Stimulated activated naive CD4-positive, alpha-beta T cell (primary cell): ENCODE data around the gene TOP1.
"Not testable (repeated sequence)": the region's sequence is repeated elsewhere in the genome, so short reads cannot be mapped to it uniquely, and the experiment has no call there.

Experiments
- DNase-seq, 6 experiments: peaks; one replicate each; lab custom pipeline; 2025; lab: John Stamatoyannopoulos, UW

Gene TOP1

DNA sequence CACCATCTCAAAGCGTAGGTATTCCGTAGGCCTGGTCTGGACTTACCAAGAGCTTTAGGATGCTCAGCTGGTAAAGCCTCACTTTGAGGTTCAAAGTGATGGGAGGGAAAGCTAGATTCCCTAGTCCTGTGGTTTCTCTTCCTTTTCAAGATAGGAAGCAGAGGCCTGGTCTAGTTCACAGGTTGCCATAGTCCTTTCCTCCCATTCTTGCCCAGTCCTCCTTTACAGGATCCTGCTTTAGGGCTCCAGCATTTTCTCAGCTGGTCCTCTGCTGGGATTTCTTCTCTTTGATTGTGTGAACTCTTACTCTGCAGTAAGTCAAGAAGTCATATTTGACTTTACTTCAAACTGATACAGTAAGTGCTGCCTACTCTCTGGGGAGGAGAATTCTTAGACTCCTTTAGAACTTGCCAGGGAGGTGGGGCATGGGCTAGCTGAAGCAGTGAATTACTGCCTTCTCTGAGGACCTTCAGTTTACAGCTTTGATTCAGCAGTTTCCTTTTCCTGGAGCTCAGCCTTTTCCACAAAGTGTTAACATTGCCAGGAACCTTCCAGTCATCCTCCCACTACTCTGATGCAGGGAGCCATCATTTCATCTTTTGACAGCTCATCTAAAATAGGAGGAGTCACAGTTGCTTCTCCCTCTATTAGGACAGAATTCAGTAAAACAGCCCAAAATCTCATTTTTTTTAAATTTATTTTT is 65.9 kb downstream of the TOP1 start:
- no peak for DNase-seq

DNA sequence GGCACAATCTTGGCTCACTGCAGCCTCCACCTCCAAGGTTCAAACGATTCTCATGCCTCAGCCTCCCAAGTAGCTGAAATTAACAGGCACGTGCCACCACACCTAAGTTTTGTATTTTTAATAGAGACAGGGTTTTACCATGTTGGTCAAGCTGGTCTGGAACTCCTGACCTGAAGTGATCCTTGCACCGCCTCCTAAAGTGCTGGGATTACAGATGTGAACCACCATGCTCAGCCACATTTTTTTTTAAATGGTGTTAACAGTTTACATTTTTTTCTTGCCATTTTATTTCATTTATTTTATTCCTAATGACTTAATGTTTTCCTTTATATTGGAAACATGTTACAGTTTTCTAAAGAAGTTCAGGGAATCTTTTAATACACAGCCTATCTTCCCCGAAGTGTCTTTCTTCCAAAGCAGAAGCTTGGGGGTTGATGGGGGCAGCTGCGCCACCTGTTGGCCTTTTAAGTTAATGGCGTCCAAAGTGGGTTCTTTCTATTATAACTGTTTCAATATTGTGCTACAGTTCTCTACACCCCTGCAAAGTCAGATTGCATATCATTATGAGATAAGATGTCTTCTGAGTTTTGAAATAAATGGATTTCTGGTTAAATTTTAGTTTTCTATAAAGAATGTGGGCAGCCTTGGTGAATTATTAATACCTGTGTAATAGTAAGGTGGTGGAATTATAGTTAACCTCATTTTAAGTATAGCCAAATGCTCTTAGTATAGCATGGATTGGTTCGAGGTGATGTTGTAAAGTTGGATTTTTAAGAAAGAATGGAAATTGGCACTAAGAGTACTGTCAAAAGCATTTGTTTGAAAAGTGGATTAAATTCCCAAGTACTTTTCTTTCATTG is 66.7 kb downstream of the TOP1 start:
- DNase-seq = peak; percentile 20 to 63 (median 34)

DNA sequence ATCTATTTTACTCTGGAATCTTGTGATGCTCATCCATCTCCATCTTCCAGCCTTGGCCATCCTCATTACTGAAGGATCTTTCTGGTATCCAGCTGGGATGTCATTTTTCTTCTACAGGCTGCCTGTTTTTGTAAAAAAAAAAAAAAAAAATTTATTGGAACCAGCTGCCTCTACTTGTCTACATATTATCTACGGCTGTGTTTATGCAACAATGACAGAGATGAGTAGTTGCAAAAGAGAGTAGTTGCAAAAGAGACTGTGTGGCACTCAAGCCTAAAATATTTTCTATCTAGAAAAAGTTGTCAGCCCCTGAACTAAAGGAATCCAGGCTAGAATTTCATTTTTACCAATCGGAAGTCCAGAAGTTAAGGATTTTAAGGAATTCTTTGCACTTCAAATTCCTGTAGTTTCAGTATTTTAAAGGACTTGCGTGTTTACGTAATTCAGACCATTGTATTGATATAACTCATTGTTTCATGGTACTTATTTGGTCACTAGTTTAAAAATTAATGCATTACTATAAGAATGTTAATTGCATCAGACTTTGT is 70.2 kb downstream of the TOP1 start:
- no peak for DNase-seq

DNA sequence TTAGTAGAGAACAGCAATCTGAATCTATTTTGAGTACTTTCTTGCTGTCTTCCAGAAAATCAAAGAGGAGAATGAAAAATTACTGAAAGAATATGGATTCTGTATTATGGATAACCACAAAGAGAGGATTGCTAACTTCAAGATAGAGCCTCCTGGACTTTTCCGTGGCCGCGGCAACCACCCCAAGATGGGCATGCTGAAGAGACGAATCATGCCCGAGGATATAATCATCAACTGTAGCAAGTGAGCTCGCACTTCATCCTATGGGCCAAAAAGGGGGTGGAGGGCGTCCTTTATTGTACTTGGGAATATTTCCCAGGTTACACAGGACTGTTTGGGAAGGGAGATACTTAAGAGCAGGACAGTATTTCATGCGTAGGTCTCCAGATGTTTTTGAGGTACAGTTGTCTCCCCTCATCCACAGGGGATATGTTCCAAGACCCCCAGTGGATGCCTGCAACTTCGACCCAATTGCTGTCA is 71.4 kb downstream of the TOP1 start:
- no peak for DNase-seq

DNA sequence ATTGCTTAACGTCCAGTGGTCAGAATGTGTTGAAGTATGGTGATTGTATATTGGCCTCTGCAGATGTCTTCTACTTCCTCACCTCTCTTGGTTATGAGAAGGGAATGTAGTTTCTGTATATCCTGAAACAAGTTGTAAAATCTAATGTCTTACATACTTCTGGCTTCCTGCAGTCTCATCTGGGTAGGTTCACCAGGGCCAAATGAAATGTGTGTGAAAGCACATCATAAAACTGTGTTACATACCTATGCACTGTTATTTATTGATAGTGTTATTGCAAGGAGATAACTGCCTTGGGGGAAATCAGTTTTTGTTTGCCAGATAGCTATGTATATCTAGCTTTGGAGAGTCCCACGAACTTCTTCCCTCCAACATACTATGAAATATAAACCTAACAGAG is 73.0 kb downstream of the TOP1 start:
- DNase-seq = no peak

DNA sequence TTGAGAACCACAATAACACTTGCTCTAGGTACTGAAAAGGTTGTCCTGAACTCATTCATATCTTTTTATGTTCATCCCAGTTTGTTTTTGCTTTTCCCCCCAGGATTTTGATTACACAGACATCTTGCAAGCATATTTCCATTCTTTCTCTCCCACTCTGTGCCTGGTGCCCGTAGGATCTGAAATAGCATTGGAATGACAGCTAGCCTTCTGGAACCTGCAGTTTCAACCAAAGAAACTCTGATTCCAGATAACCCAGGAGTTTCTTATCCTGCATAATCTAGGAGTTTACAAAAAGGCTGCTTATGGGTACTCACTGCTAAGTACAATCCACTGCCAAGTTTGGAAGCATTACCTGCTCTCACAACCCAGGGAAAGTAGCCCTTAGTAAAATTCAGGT is 79.9 kb downstream of the TOP1 start:
- DNase-seq = no peak

DNA sequence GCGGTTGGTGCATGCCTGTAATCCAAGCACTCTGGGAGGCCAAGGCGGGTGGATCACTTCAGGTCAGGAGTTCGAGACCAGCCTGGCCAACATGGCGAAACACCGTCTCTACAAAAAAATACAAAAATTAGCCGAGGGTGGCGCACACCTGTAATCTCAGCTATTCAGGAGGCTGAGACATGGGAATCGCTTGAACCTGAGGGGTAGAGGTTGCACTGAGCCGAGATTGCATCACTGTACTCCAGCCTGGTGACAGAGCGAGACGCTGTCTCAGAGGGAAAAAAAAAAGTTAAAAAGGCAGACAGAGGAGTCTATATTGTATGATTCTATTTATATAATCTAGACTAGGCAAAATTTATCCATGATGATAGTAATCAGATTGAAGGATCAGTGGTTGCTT is 81.4 kb downstream of the TOP1 start:
- no peak for DNase-seq

DNA sequence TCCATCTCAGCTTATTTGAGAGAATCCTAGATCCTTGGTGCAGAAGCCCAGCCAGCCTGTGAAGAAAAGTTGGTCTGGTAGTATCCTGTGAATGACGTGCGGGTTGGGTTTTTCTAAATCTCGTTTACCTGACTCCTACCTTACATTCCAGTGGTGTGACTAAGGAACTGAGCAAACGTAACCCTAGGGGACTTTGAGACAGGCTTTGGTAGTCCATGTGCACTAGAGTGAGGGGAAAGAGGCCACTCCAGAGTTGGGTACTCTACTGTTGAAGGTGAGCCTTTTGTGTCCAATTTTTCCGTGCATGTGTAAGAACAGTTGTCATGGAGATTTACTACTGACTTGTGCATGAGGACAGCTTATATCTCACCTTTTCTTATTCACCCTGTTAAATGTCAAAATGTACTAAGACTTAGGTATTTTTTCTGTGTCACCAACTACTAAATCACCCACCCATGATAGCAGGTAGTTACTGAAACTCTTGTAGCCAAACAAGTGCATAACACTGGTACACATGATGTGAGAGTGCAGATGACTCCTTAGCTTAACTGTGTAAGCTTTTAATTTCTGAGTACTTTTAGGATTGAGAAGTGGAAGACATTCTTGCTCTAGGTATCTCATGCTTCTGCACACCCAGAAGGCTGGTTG is 82.4 kb downstream of the TOP1 start:
- DNase-seq = no peak

DNA sequence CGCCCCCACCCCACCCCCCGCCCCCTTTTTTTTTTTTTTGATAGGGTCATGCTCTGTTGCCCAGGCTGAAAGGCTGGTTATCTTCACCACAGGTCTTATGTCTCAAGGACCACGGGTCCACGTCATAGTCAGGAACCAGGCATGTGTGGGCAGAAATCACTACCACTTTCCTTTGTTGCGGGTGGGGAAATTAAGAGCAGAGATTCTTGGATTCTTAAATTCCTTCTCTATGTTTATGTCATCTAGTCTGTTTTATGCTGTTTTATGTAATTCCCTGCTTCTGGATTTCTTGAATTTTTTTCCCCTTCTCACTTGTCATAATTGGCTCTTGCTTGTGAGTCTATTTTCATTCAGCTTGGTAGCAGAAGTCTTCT is 82.9 kb downstream of the TOP1 start:
- DNase-seq = no peak

DNA sequence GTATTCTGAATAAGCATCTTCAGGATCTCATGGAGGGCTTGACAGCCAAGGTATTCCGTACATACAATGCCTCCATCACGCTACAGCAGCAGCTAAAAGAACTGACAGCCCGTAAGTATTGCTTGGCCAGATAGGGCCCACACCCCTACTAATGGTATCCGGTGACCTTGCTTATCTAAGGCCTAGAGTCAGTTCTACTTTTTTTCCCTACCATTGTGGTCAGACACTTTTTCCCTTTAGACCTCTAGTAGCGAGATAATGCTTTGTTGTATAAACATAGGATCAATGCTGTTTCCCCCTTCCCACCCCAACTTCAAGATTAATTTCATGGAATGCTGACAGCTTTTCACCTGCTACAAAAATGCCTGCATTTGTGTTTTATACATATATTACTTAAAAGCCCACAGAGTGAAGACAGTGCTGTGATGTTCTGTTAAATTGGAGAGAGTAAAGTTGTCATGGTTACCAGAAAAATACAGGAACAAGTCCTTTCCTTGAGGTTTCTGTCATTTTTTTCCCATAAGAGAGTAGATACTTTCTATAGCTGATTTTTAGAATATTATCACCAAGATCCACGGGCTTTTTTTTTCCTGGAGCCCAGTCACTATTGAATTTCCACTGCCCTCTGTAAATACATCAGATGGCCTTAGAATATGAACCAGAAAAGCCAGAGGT is 87.8 kb downstream of the TOP1 start:
- DNase-seq = no peak

DNA sequence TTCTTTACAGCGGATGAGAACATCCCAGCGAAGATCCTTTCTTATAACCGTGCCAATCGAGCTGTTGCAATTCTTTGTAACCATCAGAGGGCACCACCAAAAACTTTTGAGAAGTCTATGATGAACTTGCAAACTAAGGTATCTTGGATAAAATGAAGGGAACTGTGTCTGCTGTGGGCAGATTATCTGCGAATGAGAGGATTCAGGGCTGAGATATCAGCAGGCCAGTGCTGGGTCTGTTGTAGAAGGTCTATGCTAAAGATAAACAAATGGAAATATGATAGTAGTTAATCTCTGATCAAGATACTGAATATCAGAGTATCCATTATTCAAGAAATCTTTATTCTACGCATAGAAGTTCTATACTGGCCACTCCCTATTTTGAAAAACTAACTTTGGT is 89.5 kb downstream of the TOP1 start:
- not testable (repeated sequence) for DNase-seq

DNA sequence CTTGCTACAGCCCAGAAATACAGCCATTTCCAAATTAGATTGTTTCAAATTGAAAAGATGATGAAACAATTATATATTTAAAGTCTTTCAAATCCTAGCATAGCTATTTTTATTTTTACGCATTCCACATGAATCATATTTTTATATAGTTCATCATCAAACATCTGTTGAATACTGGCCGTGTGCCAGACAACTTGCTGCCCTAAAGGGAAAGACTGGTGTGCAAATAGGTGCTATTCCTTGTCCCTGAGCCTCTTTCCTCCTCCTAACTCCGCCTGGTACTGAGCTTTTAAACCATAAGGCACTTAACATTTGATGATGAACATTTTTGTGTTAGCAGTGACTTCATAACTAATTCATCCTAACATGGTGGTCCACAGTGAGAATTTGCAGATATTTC is 90.0 kb downstream of the TOP1 start:
- DNase-seq = no peak

DNA sequence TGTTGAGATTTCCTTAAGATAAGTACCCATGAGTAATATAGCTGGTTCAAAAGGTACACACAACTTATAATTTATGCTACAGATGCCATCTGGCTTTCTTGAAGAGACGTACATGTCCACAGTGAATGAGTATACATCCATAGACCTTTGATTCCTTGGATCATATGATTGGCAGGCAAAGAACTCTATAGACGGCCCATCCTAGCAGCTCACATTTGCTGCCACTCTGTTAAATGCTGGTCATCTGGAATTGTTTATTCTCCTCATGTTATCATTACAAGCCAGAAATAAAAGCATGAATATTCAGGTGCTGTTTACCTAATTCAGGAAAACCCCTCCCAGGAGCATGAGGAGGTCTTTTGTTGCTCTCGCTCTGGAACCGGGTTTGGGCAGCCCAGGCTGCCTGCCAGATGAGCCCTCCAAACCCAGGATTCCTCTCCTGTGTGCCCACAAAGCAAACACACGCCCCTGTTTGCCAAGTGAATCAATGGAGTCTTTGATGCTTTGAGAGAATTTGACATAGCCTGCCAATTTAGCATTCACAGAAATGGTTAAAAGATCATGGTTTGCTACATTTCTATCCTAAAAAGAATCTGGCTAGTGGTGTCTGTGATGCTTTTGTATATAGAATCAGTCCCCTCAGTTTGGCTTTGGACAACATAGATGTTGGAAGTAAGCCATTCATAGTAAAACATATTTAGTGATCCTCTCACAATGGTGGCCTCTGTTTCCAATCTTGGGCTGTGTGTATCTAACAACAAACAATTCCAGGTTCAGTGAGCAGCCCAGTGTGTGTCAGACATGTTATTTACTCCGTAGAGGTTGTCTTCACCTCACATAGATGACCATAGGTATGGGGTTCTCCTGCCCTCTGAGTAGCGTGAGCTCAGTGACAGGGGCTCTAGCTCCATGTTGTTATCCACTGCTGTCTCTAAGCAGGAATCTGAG is 91.3 kb downstream of the TOP1 start:
- no peak for DNase-seq

DNA sequence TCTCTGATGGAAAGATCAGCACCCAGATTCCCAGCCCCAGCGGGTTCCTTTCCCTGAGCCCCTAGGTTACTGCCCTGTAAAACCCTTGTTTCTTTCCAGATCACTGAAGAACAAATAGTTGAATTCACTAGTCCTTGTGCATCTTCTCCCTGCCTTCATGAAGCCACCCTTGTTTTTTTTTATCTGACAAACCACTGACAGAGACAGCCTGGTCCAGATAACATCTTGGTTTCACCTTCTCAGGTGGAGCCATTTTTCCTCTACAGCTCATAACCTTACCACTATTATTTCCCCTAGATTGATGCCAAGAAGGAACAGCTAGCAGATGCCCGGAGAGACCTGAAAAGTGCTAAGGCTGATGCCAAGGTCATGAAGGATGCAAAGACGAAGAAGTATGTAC is 92.8 kb downstream of the TOP1 start:
- no peak for DNase-seq

DNA sequence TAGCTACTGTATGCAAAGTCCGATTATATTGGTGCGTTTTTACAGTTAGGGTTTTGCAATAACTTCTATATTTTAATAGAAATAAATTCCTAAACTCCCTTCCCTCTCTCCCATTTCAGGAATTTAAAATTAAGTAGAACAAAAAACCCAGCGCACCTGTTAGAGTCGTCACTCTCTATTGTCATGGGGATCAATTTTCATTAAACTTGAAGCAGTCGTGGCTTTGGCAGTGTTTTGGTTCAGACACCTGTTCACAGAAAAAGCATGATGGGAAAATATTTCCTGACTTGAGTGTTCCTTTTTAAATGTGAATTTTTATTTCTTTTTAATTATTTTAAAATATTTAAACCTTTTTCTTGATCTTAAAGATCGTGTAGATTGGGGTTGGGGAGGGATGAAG is 95.0 kb downstream of the TOP1 start:
- DNase-seq = no peak

DNA sequence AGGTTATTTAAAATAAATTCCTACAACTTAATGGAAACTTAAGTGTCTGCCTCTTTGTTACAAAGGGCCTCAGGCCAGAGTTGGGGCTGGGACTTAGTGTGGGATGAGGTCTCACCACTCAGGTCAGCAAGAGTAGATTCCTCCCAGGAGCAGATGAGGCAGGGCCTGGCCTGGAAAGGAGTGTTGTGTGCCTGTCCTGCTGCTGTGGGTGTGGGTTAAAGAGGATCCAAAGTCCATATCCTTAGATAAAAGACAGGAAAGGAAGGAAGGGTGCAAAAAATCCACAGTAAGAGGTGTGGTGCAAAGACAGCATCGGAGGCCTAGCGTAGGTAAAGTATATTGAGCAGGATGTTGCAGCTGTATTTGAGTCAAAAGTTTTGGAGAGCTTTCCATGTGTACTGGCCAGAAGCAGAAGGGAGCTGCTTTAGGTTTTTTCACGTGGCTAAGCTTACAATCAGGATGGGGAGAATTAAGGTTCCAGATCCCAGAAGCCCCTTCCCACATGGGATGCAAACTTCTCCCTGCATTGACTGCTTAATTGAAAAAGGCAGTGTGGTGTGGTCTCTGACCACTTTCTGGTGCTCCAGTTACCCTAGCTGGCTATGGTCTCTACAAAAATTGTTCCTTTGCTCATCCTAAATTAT is 96.0 kb downstream of the TOP1 start:
- DNase-seq = no peak

DNA sequence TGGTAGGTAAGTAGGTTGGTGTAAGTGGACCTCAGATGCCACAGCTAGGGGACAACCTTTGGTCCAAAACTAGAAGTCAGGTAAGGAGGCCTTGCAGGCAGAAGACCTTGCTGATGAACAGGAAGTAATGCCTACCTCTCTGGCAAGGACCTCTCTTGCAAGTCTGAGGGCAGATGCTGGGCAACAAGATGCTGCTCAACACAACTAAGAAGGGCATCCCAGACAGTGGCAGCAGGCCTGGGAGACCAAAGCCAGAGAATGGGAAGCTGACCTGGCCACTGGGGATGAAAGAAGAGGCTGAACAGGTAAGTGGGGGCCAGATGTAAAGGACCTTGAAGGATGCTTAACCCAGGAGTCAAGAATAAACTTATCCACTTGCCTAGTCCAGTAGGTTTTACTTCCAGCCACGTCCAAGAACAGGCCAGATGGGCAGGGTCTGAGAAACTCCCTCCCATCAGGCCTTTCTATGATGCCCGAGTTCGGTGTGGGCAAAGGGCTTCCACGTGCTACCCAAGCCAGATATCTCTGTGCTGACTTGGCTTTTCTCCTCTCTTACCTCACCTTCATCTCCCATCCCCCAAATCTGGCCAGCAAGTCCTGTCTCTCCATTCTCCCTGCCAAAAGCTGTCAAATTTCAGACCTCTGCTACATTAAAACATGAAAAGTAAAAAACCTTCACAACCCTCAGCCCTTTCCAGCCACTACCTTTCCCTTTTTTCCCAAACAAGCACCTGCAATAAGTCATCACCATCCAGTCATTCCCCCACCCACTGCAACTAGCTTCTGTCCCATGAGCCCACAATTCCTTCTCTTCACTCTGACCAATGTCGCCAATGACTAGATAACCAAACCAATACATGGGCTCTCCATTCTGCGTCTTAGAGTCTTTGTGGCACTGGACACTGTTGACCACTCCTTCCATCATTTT is 97.2 kb downstream of the TOP1 start:
- DNase-seq = no peak

DNA sequence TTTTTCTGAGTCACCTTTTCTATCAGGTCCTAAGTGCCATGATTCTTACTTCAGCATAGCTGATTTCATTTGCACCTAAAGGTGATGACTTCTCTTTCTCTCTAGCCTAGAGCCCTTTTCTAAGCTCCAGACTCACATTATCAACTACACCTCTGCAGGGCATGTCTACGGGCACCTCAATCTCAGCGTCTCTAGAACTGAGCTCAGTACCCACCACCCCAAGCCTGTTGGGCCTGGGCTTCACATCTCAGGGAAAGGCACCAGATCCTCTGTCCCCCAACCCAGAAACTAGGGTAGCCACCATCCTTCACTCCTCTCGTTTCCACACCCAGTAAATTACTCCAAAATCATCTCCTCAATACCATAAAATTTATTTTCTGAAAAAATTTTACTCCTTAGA is 98.1 kb downstream of the TOP1 start:
- no peak for DNase-seq

DNA sequence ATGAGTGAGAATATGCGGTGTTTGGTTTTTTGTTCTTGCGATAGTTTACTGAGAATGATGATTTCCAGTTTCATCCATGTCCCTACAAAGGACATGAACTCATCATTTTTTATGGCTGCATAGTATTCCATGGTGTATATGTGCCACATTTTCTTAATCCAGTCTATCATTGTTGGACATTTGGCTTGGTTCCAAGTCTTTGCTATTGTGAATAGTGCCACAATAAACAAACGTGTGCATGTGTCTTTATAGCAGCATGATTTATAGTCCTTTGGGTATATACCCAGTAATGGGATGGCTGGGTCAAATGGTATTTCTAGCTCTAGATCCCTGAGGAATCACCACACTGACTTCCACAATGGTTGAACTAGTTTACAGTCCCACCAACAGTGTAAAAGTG is 99.7 kb downstream of the TOP1 start:
- not testable (repeated sequence) for DNase-seq
